ENCODE data around the gene CASK.

Gene CASK

GRCh38 chrX:41543668-41544067 is 379.7 kb downstream of the CASK start:
- Histone ChIP-seq H3K27ac (no peak overlapping the region), H3K4me3 (ENCODE audit: low read depth, low read length) (no peak overlapping the region), H3K9me3 (ENCODE audit: severe bottlenecking) (no peaks in the 10 kb centered on the region), H3K36me3 (no peaks in the 10 kb centered on the region), H3K27me3 (ENCODE audit: insufficient read depth, low read depth, severe bottlenecking) (no peaks in the 10 kb centered on the region)
- TF ChIP-seq CTCF (IDR thresholded peaks at IDR 0.05; ENCODE audit: low read depth, low read length): no peak
- DNase-seq: no peak

GRCh38 chrX:41543025-41543424 is 380.3 kb downstream of the CASK start:
- Histone ChIP-seq H3K9me3 (ENCODE audit: severe bottlenecking) (no peaks in the 10 kb centered on the region), H3K27me3 (ENCODE audit: insufficient read depth, low read depth, severe bottlenecking) (no peaks in the 10 kb centered on the region), H3K36me3 (no peaks in the 10 kb centered on the region), H3K4me3 (ENCODE audit: low read depth, low read length) (no peak overlapping the region), H3K27ac (no peak overlapping the region)
- DNase-seq: no peak
- no peak for TF ChIP-seq CTCF (IDR thresholded peaks at IDR 0.05; ENCODE audit: low read depth, low read length)

GRCh38 chrX:41542536-41542935 is 380.8 kb downstream of the CASK start:
- Histone ChIP-seq H3K27ac (no peak overlapping the region), H3K27me3 (ENCODE audit: insufficient read depth, low read depth, severe bottlenecking) (no peaks in the 10 kb centered on the region), H3K4me3 (ENCODE audit: low read depth, low read length) (no peak overlapping the region), H3K9me3 (ENCODE audit: severe bottlenecking) (no peaks in the 10 kb centered on the region), H3K36me3 (no peaks in the 10 kb centered on the region)
- TF ChIP-seq CTCF (IDR thresholded peaks at IDR 0.05; ENCODE audit: low read depth, low read length): no peak
- DNase-seq: no peak

- H3K9me3 ChIP-seq (ENCODE audit: severe bottlenecking): no peaks in the 10 kb centered on the region
- no peak for TF ChIP-seq CTCF (IDR thresholded peaks at IDR 0.05; ENCODE audit: low read depth, low read length)
- no peak overlapping the region for H3K27ac ChIP-seq
- no peak overlapping the region for H3K4me3 ChIP-seq (ENCODE audit: low read depth, low read length)
- DNase-seq: no peak
- no peaks in the 10 kb centered on the region for H3K36me3 ChIP-seq
- H3K27me3 ChIP-seq (ENCODE audit: insufficient read depth, low read depth, severe bottlenecking): no peaks in the 10 kb centered on the region
Measured at GRCh38 chrX:41542135-41542534, 381.2 kb downstream of the CASK start.

GRCh38 chrX:41541386-41541785 is 382.0 kb downstream of the CASK start:
- Histone ChIP-seq H3K27me3 (ENCODE audit: insufficient read depth, low read depth, severe bottlenecking) (no peaks in the 10 kb centered on the region), H3K27ac (no peak overlapping the region), H3K36me3 (no peaks in the 10 kb centered on the region), H3K4me3 (ENCODE audit: low read depth, low read length) (no peak overlapping the region), H3K9me3 (ENCODE audit: severe bottlenecking) (no peaks in the 10 kb centered on the region)
- no peak for TF ChIP-seq CTCF (IDR thresholded peaks at IDR 0.05; ENCODE audit: low read depth, low read length)
- DNase-seq: no peak

- Histone ChIP-seq H3K9me3 (ENCODE audit: severe bottlenecking) (no peaks in the 10 kb centered on the region), H3K36me3 (no peaks in the 10 kb centered on the region), H3K27me3 (ENCODE audit: insufficient read depth, low read depth, severe bottlenecking) (peaks cover 4% of the 10 kb centered on the region), H3K27ac (no peak overlapping the region), H3K4me3 (ENCODE audit: low read depth, low read length) (no peak overlapping the region)
- no peak for TF ChIP-seq CTCF (IDR thresholded peaks at IDR 0.05; ENCODE audit: low read depth, low read length)
- no peak for DNase-seq
Measured at GRCh38 chrX:41538707-41539106, 384.6 kb downstream of the CASK start.
